Mesothelial cell of epicardium (in vitro differentiated cells): ENCODE measurements around the gene TAPT1. TPM values are rescaled to one million over a fixed set of nuclear protein-coding genes. Genes with fewer than 3 reads are reported as not detected.

ENCODE experiments used
- DNase-seq, 2 experiments: peaks; one replicate each; pipeline ENCODE4 v3.0.0; 2021; ENCODE audit warnings: low spot score in 2 of 2; ENCODE audit not compliant: unreplicated experiment in 2 of 2
- H3K27ac Mint-ChIP-seq: 2 replicates; pipeline ENCODE4 v1.8.0; 2021; ENCODE audit warnings: mixed read lengths
- H3K27me3 Mint-ChIP-seq: 2 replicates; pipeline ENCODE4 v1.8.0; 2021; ENCODE audit warnings: low read depth, mixed read lengths
- H3K36me3 Mint-ChIP-seq: 2 replicates; pipeline ENCODE4 v1.8.0; 2021; ENCODE audit warnings: mixed read lengths
- H3K4me1 Mint-ChIP-seq: 2 replicates; pipeline ENCODE4 v1.8.0; 2021; ENCODE audit warnings: mixed read lengths
- H3K4me3 Mint-ChIP-seq: 2 replicates; pipeline ENCODE4 v1.8.0; 2021; ENCODE audit warnings: mild to moderate bottlenecking, moderate library complexity, mixed read lengths
- H3K9me3 Mint-ChIP-seq: 2 replicates; pipeline ENCODE4 v1.8.0; 2021; ENCODE audit warnings: mixed read lengths
- CTCF ChIP-seq: fragments of 200-600 bp; sonication (generic); IDR thresholded peaks from one replicate; pipeline ENCODE4 v1.5.0; 2021; ENCODE audit warnings: antibody characterized with exemption; ENCODE audit not compliant: unreplicated experiment
- total RNA-seq: library from RNA; stranded (reverse); gene quantifications from 3 replicates; pipeline ENCODE4 v1.2.1, GENCODE V29; 2021

TAPT1 gene
- total RNA-seq, 1 donor from 2014 or later = 38.7 TPM

DNA sequence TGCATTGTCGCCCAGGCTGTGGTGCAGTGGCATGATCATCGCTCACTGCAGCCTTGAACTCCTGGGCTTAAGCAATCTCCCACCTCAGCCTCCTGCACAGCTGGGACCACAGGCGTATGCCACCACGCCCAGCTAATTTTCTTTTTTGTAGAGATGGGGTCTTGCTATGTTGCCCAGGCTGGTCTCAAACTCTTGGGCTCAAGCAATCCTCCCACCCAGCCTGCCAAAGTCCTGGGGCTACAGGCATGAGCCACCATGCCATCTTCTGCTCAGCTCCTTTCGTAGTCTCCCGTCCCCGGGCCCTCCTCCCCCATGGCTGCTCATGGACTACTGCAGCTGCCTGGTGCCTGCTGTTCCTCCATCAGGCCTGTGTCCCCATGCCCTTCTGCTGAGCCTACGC, 58.1 kb downstream of the TAPT1 start:
- peaks cover 42% of the 10 kb centered on the region for H3K36me3 Mint-ChIP-seq
- H3K27ac Mint-ChIP-seq = no peak overlapping the region
- TF ChIP-seq CTCF = no peak
- H3K9me3 Mint-ChIP-seq = no peaks in the 10 kb centered on the region
- H3K4me1 Mint-ChIP-seq = no peaks in the 10 kb centered on the region
- no peak for DNase-seq
- H3K27me3 Mint-ChIP-seq = no peaks in the 10 kb centered on the region
- no peak overlapping the region for H3K4me3 Mint-ChIP-seq

GRCh38 chr4:16165931-16166330, 60.3 kb downstream of the TAPT1 start:
- DNase-seq = no peak
- H3K4me1 Mint-ChIP-seq = no peaks in the 10 kb centered on the region
- H3K27ac Mint-ChIP-seq = no peak overlapping the region
- peaks cover 41% of the 10 kb centered on the region for H3K36me3 Mint-ChIP-seq
- no peak overlapping the region for H3K4me3 Mint-ChIP-seq
- H3K9me3 Mint-ChIP-seq = no peaks in the 10 kb centered on the region
- no peaks in the 10 kb centered on the region for H3K27me3 Mint-ChIP-seq
- TF ChIP-seq CTCF = no peak

- H3K27ac Mint-ChIP-seq = no peak overlapping the region
- H3K27me3 Mint-ChIP-seq = no peaks in the 10 kb centered on the region
- H3K4me1 Mint-ChIP-seq = peaks cover 4% of the 10 kb centered on the region
- no peak for TF ChIP-seq CTCF
- no peak overlapping the region for H3K4me3 Mint-ChIP-seq
- H3K9me3 Mint-ChIP-seq = no peaks in the 10 kb centered on the region
- no peak for DNase-seq
- H3K36me3 Mint-ChIP-seq = peaks cover 26% of the 10 kb centered on the region
These were observed 63.4 kb downstream of the TAPT1 start for GRCh38 chr4:16162891-16163290.

- no peak for DNase-seq
- Mint-ChIP-seq H3K36me3 (peaks cover 24% of the 10 kb centered on the region), H3K4me3 (no peak overlapping the region), H3K27ac (no peak overlapping the region), H3K4me1 (peaks cover 4% of the 10 kb centered on the region), H3K27me3 (no peaks in the 10 kb centered on the region), H3K9me3 (no peaks in the 10 kb centered on the region)
- TF ChIP-seq CTCF = no peak
These were observed 64.3 kb downstream of the TAPT1 start for GRCh38 chr4:16161851-16162408.

GRCh38 chr4:16160457-16160856, 65.8 kb downstream of the TAPT1 start:
- Mint-ChIP-seq H3K9me3 (no peaks in the 10 kb centered on the region), H3K27ac (no peak overlapping the region), H3K4me3 (no peak overlapping the region), H3K36me3 (peaks cover 13% of the 10 kb centered on the region), H3K27me3 (no peaks in the 10 kb centered on the region), H3K4me1 (peaks cover 6% of the 10 kb centered on the region)
- TF ChIP-seq CTCF = no peak
- DNase-seq = no peak

DNA sequence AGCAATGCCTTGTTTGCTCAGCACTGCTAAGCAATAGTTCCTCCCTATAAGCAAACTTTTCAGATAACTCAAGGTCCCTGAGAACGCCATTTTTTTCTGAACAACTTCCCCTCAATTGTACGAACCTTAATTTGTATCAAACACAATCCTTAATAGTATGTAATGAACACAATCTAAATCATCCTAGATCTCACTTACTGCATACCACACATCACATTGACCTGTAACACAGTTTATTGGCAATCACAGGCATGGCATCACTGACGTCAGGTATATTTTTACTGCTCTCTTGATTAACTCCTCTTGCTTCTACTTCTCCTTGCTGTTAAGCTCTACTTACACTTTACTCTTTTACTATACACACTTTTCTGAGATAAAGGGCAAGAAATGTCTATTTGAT, 67.0 kb downstream of the TAPT1 start:
- TF ChIP-seq CTCF = no peak

More for the DNA sequence above, 67.0 kb downstream of the TAPT1 start:
- no peaks in the 10 kb centered on the region for H3K27me3 Mint-ChIP-seq
- peaks cover 6% of the 10 kb centered on the region for H3K4me1 Mint-ChIP-seq
- peaks cover 6% of the 10 kb centered on the region for H3K36me3 Mint-ChIP-seq
- no peaks in the 10 kb centered on the region for H3K9me3 Mint-ChIP-seq
- DNase-seq = no peak
- H3K27ac Mint-ChIP-seq = no peak overlapping the region
- H3K4me3 Mint-ChIP-seq = no peak overlapping the region
